ES-I3 (cell line): ENCODE data around the gene RHOH.
"Not testable (repeated sequence)": the region's sequence is repeated elsewhere in the genome, so short reads cannot be mapped to it uniquely, and the experiment has no call there.

Source experiments
- H3K36me3 ChIP-seq: 2 replicates; pipeline ENCODE4 v1.6.1; 2013; ENCODE audit warnings: mild to moderate bottlenecking, low read length, control low read depth, moderate library complexity; ENCODE audit not compliant: insufficient read depth
- H3K4me1 ChIP-seq: 2 replicates; pipeline ENCODE4 v1.6.1; 2013; ENCODE audit warnings: mild to moderate bottlenecking, control low read depth, low read length; ENCODE audit not compliant: insufficient read depth
- H3K9ac ChIP-seq: 2 replicates; pipeline ENCODE4 v1.6.1; 2013; ENCODE audit warnings: low read depth, mild to moderate bottlenecking, low read length, moderate library complexity
- H3K9me3 ChIP-seq: 2 replicates; pipeline ENCODE4 v1.6.1; 2013; ENCODE audit warnings: mild to moderate bottlenecking, low read length, moderate library complexity; ENCODE audit not compliant: control insufficient read depth, insufficient read depth

RHOH gene

DNA sequence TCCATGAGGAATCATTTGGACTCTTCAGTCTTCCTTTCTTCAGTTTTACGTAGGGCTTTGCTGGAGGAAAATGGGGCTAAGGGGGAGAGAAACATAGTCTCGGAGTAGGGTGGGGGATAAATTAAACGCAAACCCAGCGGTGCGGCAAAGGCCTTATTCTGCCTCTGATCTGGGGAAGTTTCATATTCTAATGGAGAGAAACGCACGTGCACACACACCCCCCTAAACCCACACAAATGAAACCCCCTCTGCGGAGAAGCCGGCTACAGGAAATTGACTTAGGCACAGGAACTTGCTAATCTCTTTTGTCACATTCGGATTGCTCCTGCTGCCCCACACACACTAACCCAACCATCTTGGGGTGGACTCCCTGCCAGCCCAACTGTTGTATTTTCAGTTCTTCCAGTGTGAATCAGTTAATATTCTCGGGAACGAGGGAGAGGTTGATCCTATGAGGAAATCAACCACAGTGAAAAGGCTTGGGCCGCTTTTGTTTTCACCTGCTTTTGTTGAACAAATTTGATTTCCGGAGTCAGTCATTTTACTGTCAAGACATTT lies at the start of gene RHOH:
RHOH (plus strand) TSS at position 308 of the 558 bp plus-strand sequence. CDS start 46,356 bp downstream, outside the sequence.
- peaks cover 38% of the 10 kb centered on the region for H3K4me1 ChIP-seq
- H3K36me3 ChIP-seq, result no peaks in the 10 kb centered on the region
- H3K9ac ChIP-seq, result peak within 1 kb of the TSS; percentile 37
- H3K9me3 ChIP-seq, result no peaks in the 10 kb centered on the region

- H3K9ac ChIP-seq, H3K36me3 ChIP-seq, H3K4me1 ChIP-seq: not testable (repeated sequence)
- peaks cover 14% of the 10 kb centered on the region for H3K9me3 ChIP-seq
Measured at GRCh38 chr4:40147490-40147889, 49.3 kb upstream of the RHOH start.

DNA sequence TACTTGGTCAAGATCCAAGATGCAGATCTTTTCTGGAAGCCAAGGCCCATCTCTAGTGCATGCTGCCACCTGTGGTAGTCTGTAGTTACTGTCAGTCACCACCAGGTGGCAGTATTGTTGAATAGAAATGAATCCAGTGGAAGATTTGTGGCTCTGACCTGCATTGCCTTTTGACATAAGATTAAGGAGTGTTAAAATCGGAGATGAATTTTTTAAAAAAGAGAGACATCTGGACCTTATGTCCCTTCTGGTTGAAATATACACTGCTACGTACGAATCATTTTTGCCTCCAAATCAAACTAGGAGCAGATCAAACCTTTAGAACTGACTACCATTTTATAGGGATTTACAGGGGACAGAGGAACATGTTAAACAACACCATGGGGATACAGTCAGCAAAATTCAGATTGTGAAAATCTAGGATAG lies 46.9 kb upstream of the RHOH start:
- H3K36me3 ChIP-seq, result no peaks in the 10 kb centered on the region
- H3K4me1 ChIP-seq, result no peaks in the 10 kb centered on the region
- peaks cover 14% of the 10 kb centered on the region for H3K9me3 ChIP-seq
- no peak overlapping the region for H3K9ac ChIP-seq

DNA sequence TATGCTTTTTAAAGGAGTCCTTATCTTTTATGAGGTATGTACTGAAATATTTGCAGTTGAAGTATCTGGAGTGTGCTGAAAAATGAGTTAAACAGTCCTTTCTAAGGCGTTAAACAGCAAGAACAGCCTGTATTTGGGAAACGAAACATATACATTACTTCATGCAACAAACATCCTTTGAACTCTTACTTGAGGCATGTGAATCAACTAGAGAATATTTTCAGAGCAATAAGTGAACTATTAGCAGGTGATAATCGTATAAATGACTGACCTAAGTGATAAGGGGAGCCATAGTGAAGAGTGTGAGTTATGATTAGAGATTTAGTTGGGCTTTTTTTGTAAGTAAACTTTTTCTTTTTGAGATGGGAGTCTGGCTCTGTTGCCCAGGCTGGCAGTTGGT lies 45.9 kb upstream of the RHOH start:
- Histone ChIP-seq H3K9me3 (peaks cover 14% of the 10 kb centered on the region), H3K9ac (no peak overlapping the region), H3K4me1 (no peaks in the 10 kb centered on the region), H3K36me3 (no peaks in the 10 kb centered on the region)

DNA sequence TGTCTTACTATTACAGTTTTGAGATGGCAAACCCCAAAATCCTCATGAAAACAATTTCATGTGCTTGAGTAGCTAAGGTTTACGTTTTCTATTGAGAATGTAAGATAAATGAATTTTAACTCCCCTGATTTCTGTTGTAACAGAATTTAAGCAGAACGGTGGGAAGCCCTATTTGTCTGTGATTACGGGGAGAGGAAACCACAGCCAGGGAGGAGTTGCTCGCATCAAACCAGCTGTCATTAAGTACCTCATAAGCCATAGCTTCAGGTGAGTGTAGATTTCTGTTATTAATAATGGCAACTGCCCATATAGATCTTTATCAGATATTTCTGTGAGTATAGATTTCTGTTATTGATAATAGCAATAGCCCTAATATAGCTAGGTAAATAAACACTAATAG lies 44.2 kb upstream of the RHOH start:
- Histone ChIP-seq H3K9ac (no peak overlapping the region), H3K4me1 (no peaks in the 10 kb centered on the region), H3K9me3 (peaks cover 12% of the 10 kb centered on the region), H3K36me3 (no peaks in the 10 kb centered on the region)

DNA sequence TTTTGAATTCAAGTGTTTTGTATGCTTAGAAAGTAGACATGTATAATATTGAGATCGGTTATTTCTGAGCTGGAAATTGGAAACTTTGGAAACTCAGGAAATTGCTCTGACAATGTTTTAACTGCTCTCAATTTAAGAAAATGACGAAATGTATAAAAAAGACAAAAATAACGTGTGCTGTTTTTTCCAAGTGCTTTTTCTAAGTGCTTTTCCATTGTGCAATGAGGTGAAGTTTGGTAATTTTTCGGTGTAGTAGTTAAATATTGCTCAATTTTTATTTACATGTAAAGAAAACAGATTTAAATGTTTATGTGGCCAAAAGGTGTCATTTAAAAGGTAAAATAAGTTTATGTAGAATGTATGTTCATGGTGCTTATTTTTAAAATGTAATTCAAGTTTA lies 39.4 kb upstream of the RHOH start:
- H3K36me3 ChIP-seq, result no peaks in the 10 kb centered on the region
- H3K9ac ChIP-seq, result no peak overlapping the region
- H3K4me1 ChIP-seq, result no peaks in the 10 kb centered on the region
- no peaks in the 10 kb centered on the region for H3K9me3 ChIP-seq

DNA sequence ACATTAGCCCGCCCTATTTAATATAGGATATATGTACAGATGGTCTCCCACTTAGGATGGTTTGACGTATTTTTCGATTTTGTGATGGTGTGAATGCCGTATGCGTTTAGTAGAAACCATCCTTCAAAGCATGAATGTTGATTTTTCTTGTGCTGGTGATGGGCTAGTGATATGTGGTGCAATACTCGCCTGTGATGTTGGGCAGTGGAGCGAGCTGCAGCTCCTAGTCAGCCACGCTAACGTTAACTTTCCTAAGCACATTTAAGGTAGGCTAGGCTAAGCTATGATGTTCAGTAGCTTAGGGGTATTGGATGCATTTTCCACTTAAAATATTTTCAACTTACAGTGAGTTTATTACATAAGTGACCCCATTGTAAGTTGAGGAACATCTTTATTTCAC lies 36.6 kb upstream of the RHOH start:
- Histone ChIP-seq H3K9ac (no peak overlapping the region), H3K9me3 (no peaks in the 10 kb centered on the region), H3K36me3 (no peaks in the 10 kb centered on the region), H3K4me1 (no peaks in the 10 kb centered on the region)

DNA sequence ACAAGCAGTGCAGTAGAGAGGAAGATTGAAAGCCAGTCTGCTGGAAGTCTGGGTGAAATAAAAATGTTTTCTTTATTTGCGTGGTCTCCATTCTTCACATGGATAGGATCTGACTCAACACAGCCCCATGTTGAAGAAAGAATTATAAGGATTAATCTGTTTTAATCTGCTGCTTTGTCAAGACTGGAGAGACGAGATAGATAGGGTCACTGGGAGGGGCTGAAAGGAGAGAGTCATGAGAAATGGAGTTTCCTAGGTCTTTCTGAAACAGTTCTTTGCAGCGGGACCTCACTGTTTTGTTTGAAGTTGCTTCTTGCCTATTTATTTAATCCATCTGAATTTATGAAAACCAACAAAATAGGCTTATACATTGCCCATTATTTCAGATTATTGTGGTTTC lies 32.4 kb upstream of the RHOH start:
- no peaks in the 10 kb centered on the region for H3K36me3 ChIP-seq

DNA sequence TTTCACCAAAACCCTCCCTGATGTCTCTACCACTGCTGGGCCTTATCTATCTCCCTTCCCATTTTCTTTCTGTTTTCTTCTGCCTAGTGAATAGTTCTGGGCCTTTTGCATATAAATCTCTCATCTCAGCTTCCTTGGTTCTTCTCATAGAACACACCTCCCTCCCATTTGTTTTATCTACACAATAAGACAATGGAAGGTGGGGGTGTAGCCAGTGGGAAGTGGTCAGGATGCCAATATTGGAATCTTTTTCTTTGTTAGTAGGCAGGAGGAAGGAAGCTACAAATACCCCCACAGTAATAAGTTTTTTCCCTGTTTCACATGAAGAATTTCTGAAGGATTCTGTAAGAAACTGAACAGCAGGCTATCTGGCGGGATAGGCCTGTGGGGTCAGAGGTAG lies 30.9 kb upstream of the RHOH start:
- no peaks in the 10 kb centered on the region for H3K9me3 ChIP-seq
- no peaks in the 10 kb centered on the region for H3K4me1 ChIP-seq
- H3K36me3 ChIP-seq, result no peaks in the 10 kb centered on the region
- H3K9ac ChIP-seq, result no peak overlapping the region

More for the DNA sequence above, 32.4 kb upstream of the RHOH start:
- no peak overlapping the region for H3K9ac ChIP-seq
- no peaks in the 10 kb centered on the region for H3K4me1 ChIP-seq
- no peaks in the 10 kb centered on the region for H3K9me3 ChIP-seq

DNA sequence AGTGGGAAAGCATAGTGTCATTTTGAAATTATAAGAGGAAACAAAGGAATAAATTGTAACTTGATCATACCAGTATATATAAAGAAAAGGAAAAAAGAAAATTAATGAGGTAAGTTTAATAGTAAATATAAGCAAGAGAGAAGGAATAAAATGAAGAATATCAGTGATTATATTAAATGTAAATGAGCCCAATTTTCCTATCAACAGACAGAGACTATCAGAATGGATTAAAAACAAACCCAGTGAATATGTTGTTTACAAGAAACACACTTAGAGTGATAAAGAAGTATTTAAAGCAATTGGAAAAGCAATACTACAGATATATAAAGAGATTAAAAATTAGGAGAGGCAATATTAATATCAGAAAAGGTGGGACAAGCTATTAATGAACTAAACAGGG lies 28.8 kb upstream of the RHOH start:
- no peaks in the 10 kb centered on the region for H3K9me3 ChIP-seq
- H3K9ac ChIP-seq, result no peak overlapping the region
- no peaks in the 10 kb centered on the region for H3K4me1 ChIP-seq
- H3K36me3 ChIP-seq, result no peaks in the 10 kb centered on the region

DNA sequence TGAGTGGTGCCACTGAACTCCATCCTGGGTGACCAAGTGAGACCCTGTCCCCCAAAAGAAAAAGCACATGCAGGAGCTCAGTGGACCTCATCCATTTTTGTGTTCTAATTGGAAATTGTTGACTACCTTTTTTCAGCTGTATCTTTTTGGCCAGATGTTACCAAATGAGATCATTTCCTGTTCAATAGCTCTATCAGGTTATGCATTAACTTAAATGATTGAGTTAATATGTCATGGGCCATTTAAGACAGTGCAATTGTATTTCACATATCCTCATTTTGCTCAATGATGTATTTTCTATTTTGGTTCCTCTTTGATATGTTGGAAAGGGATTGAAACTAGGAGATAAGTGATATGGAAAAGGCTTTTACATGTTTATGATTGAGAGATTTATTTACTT lies 26.2 kb upstream of the RHOH start:
- no peaks in the 10 kb centered on the region for H3K9me3 ChIP-seq
- no peak overlapping the region for H3K9ac ChIP-seq
- no peaks in the 10 kb centered on the region for H3K4me1 ChIP-seq
- no peaks in the 10 kb centered on the region for H3K36me3 ChIP-seq

DNA sequence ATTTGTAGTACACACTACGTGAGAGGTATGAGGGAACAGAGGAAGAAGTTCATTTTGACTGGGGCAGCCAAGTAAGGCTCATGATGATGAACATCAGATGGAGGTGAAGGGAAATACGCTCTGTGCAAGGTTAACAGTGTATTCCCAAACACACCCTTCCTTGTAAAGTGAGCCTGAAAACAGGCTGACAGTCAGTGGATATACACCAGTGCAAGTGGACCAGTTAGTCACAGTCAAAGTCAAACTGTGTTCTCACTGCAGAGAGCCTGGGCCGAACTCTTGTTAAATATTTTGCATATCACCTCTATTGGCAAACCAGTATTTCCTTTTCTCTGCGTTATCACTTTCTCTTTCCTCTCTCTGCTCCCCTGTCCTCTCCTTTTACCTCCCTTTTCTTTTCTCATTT lies 23.4 kb upstream of the RHOH start:
- no peak overlapping the region for H3K9ac ChIP-seq
- peaks cover 5% of the 10 kb centered on the region for H3K4me1 ChIP-seq
- H3K36me3 ChIP-seq, result no peaks in the 10 kb centered on the region
- no peaks in the 10 kb centered on the region for H3K9me3 ChIP-seq

GRCh38 chr4:40176602-40177001 lies 20.2 kb upstream of the RHOH start:
- peak overlapping the region; percentile 11; the same call in 1 of the 2 replicates for H3K9ac ChIP-seq
- no peaks in the 10 kb centered on the region for H3K9me3 ChIP-seq
- H3K36me3 ChIP-seq, result no peaks in the 10 kb centered on the region
- H3K4me1 ChIP-seq, result peaks cover 5% of the 10 kb centered on the region

- Histone ChIP-seq H3K36me3 (no peaks in the 10 kb centered on the region), H3K4me1 (peaks cover 5% of the 10 kb centered on the region), H3K9ac (no peak overlapping the region), H3K9me3 (no peaks in the 10 kb centered on the region)
Measured at GRCh38 chr4:40177591-40177990, 19.2 kb upstream of the RHOH start.

- peaks cover 5% of the 10 kb centered on the region for H3K4me1 ChIP-seq
- no peak overlapping the region for H3K9ac ChIP-seq
- no peaks in the 10 kb centered on the region for H3K36me3 ChIP-seq
- H3K9me3 ChIP-seq, result no peaks in the 10 kb centered on the region
Measured at GRCh38 chr4:40178672-40179071, 18.2 kb upstream of the RHOH start.

GRCh38 chr4:40179360-40179759 lies 17.5 kb upstream of the RHOH start:
- Histone ChIP-seq H3K36me3 (no peaks in the 10 kb centered on the region), H3K9me3 (no peaks in the 10 kb centered on the region), H3K9ac (no peak overlapping the region), H3K4me1 (peaks cover 5% of the 10 kb centered on the region)
